ENCODE measurements around the gene SPPL3.

SPPL3 gene

GRCh38 chr12:120748242-120748641, 155.9 kb downstream of the SPPL3 start:
- no peak for DNase-seq (ENCODE audit: extremely low read depth, insufficient read length)
- TF ChIP-seq CTCF (IDR thresholded peaks at IDR 0.05; ENCODE audit: insufficient read depth, low read length, poor library complexity, severe bottlenecking): no peak

GRCh38 chr12:120744922-120745493, 159.2 kb downstream of the SPPL3 start:
- DNase-seq (ENCODE audit: extremely low read depth, insufficient read length): no peak
- Histone ChIP-seq H3K4me3 (replicated peaks; ENCODE audit: low read depth, low read length) (no peak overlapping the region), H3K36me3 (ENCODE audit: control insufficient read depth, insufficient read depth, low read length) (no peaks in the 10 kb centered on the region), H3K27me3 (replicated peaks; ENCODE audit: control insufficient read depth, insufficient read depth, low read length) (no peaks in the 10 kb centered on the region)
- no peak for TF ChIP-seq CTCF (IDR thresholded peaks at IDR 0.05; ENCODE audit: insufficient read depth, low read length, poor library complexity, severe bottlenecking)

More at GRCh38 chr12:120748242-120748641, 155.9 kb downstream of the SPPL3 start:
- no peaks in the 10 kb centered on the region for H3K36me3 ChIP-seq (ENCODE audit: control insufficient read depth, insufficient read depth, low read length)
- no peaks in the 10 kb centered on the region for H3K27me3 ChIP-seq (replicated peaks; ENCODE audit: control insufficient read depth, insufficient read depth, low read length)
- no peak overlapping the region for H3K4me3 ChIP-seq (replicated peaks; ENCODE audit: low read depth, low read length)

- no peak overlapping the region for H3K4me3 ChIP-seq (replicated peaks; ENCODE audit: low read depth, low read length)
- TF ChIP-seq CTCF (IDR thresholded peaks at IDR 0.05; ENCODE audit: insufficient read depth, low read length, poor library complexity, severe bottlenecking): no peak
- no peak for DNase-seq (ENCODE audit: extremely low read depth, insufficient read length)
- H3K36me3 ChIP-seq (ENCODE audit: control insufficient read depth, insufficient read depth, low read length): no peaks in the 10 kb centered on the region; the same call in 1 of the 2 replicates
- H3K27me3 ChIP-seq (replicated peaks; ENCODE audit: control insufficient read depth, insufficient read depth, low read length): no peaks in the 10 kb centered on the region
Measured at GRCh38 chr12:120741476-120742421, 162.4 kb downstream of the SPPL3 start.

- H3K27me3 ChIP-seq (replicated peaks; ENCODE audit: control insufficient read depth, insufficient read depth, low read length): no peaks in the 10 kb centered on the region
- H3K4me3 ChIP-seq (replicated peaks; ENCODE audit: low read depth, low read length): no peak overlapping the region
- no peak for TF ChIP-seq CTCF (IDR thresholded peaks at IDR 0.05; ENCODE audit: insufficient read depth, low read length, poor library complexity, severe bottlenecking)
- DNase-seq (ENCODE audit: extremely low read depth, insufficient read length): no peak
- no peaks in the 10 kb centered on the region; the same call in 1 of the 2 replicates for H3K36me3 ChIP-seq (ENCODE audit: control insufficient read depth, insufficient read depth, low read length)
Measured at GRCh38 chr12:120740871-120741270, 163.3 kb downstream of the SPPL3 start.

GRCh38 chr12:120739821-120740613, 164.1 kb downstream of the SPPL3 start:
- TF ChIP-seq CTCF (IDR thresholded peaks at IDR 0.05; ENCODE audit: insufficient read depth, low read length, poor library complexity, severe bottlenecking): no peak
- DNase-seq (ENCODE audit: extremely low read depth, insufficient read length): no peak
- no peaks in the 10 kb centered on the region for H3K27me3 ChIP-seq (replicated peaks; ENCODE audit: control insufficient read depth, insufficient read depth, low read length)
- H3K36me3 ChIP-seq (ENCODE audit: control insufficient read depth, insufficient read depth, low read length): no peaks in the 10 kb centered on the region; the same call in 1 of the 2 replicates
- H3K4me3 ChIP-seq (replicated peaks; ENCODE audit: low read depth, low read length): no peak overlapping the region
